H1 (cell line): ENCODE data around the gene LIX1L. TPM values are rescaled to one million over a fixed set of nuclear protein-coding genes. Genes with fewer than 3 reads are reported as not detected.

Experiments
- CHD7 ChIP-seq: fragments of 300-600 bp; sonication (generic); IDR thresholded peaks from 2 replicates; pipeline ENCODE4 v1.7.1; 2012; ENCODE audit warnings: low read length, moderate library complexity, mild to moderate bottlenecking, inconsistent platforms; ENCODE audit not compliant: insufficient replicate concordance
- E2F6 ChIP-seq: IDR thresholded peaks from 2 replicates; pipeline ENCODE4 v1.6.1; 2012; ENCODE audit warnings: inconsistent platforms
- FOSL1 ChIP-seq: IDR thresholded peaks from 2 replicates; pipeline ENCODE4 v1.6.1; 2011; ENCODE audit warnings: mild to moderate bottlenecking, low read depth, low read length, moderate library complexity; ENCODE audit not compliant: insufficient read depth
- GABPA ChIP-seq: IDR thresholded peaks from 2 replicates; pipeline ENCODE4 v1.6.1; 2011; ENCODE audit warnings: mild to moderate bottlenecking, low read length, moderate library complexity, borderline replicate concordance; ENCODE audit not compliant: insufficient read depth
- JUN ChIP-seq: IDR thresholded peaks from 2 replicates; pipeline ENCODE4 v1.6.1; 2011; ENCODE audit warnings: low read depth, mild to moderate bottlenecking, improper control_type of control experiment, low read length
- MAFK ChIP-seq: IDR thresholded peaks from 2 replicates; pipeline ENCODE4 v1.6.1; 2012; ENCODE audit warnings: low read depth, mild to moderate bottlenecking, improper control_type of control experiment, low read length
- RFX5 ChIP-seq: IDR thresholded peaks from 2 replicates; pipeline ENCODE4 v1.6.1; 2011; ENCODE audit warnings: low read depth, low read length, improper control_type of control experiment, borderline replicate concordance
- SP1 ChIP-seq: IDR thresholded peaks from 2 replicates; pipeline ENCODE4 v1.6.1; 2011; ENCODE audit warnings: low read depth, low read length
- TAF7 ChIP-seq: optimal IDR thresholded peaks from 2 replicates; pipeline ENCODE3; 2011; ENCODE audit warnings: low read depth, mild to moderate bottlenecking, inconsistent platforms, low read length, moderate library complexity, borderline replicate concordance
- polyA plus RNA-seq, 7 experiments: library from polyadenylated mRNA; depleted of rRNA in 3 of 7; stranded (reverse) in 5 of 7; unstranded in 2 of 7; fragments of >200 nt in 5 of 7; fragments of 200-250 nt in 2 of 7; gene quantifications; 1 replicate in 5 of 7; 2 replicates in 1 of 7; 4 replicates in 1 of 7; pipeline versions ENCODE4 v1.2.1 to v1.2.3, GENCODE V29; 2011 to 2013; ENCODE audit warnings: missing spikeins in 2 of 7, mixed read lengths in 2 of 7
- total RNA-seq: library from RNA; stranded (reverse); fragmentation: NEBNext Ultra II Directional; extraction: Animal tissue kit (Norgen Biotek cat#: 25700); gene quantifications from 2 replicates; pipeline ENCODE4 v1.2.1, GENCODE V29; 2021

The LIX1L gene
- total and polyA plus RNA-seq, 2 of the 8 experiments (the other 6 are each of a cell fraction or from before 2014, with no cell fraction given), result 2.9 to 3.7 TPM

DNA sequence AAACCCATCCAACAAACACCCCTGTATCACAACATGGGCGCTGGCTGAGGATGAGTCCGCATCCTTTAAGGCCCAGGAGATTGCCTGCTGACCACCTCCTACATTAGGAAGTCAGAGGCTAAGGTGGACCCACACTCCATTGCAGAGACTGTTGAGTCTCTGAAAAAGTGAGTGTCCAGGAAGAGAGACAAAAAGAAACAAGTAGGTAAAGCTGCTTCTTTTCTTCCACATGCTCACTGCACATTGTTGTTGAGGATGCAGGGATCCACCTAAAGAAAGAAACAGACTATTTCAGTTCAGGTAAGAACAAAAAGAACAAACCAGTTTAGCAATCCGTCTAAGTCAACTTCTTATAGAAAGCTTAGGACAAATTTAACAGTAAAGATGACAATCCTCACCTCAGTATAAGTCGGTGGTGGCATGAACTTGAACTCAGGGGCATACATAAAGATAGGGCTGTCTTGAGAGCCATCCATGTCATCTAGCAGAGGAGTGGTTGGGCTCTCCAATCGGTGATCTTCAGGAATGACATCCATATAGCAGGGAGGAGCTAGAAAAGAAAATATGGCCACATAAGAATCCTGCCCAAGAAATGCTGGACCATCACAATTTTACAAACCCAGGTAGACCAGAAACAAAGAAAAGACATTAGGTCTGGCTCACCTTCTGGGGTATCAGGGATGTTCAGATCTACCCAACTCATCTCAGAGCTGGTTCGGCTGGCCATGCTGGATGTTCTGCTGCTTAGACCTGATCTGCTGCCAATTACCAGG, 36.0 kb upstream of the LIX1L start (continued):
- no peak for TF ChIP-seq CHD7
- TF ChIP-seq RFX5, result no peak
- TF ChIP-seq JUN, result no peak
- no peak for TF ChIP-seq FOSL1
- no peak for TF ChIP-seq SP1
- no peak for TF ChIP-seq MAFK
- TF ChIP-seq TAF7, result no peak
- TF ChIP-seq GABPA, result no peak
- no peak for TF ChIP-seq E2F6
